Measurements from ENCODE around the gene ASCC3.
"Not testable (repeated sequence)": the region's sequence is repeated elsewhere in the genome, so short reads cannot be mapped to it uniquely, and the experiment has no call there.

Gene ASCC3

GRCh38 chr6:100880149-100880852 is 828 bp downstream of the ASCC3 start:
- DNase-seq, result no peak

GRCh38 chr6:100879317-100879716 is 1.8 kb downstream of the ASCC3 start:
- no peak for DNase-seq

- no peak for DNase-seq
Measured at GRCh38 chr6:100877851-100878250, 3.3 kb downstream of the ASCC3 start.

- no peak for DNase-seq
Measured at GRCh38 chr6:100876251-100876650, 4.9 kb downstream of the ASCC3 start.

GRCh38 chr6:100865525-100865924 is 15.6 kb downstream of the ASCC3 start:
- no peak for DNase-seq

GRCh38 chr6:100862063-100862462 is 19.1 kb downstream of the ASCC3 start:
- no peak for DNase-seq

GRCh38 chr6:100856146-100856545 is 25.0 kb downstream of the ASCC3 start:
- DNase-seq, result no peak

GRCh38 chr6:100851819-100852218 is 29.3 kb downstream of the ASCC3 start:
- DNase-seq, result no peak

GRCh38 chr6:100850174-100850573 is 31.0 kb downstream of the ASCC3 start:
- no peak for DNase-seq

- DNase-seq, result no peak
Measured at GRCh38 chr6:100846276-100846675, 34.9 kb downstream of the ASCC3 start.

GRCh38 chr6:100845676-100846075 is 35.5 kb downstream of the ASCC3 start:
- DNase-seq, result no peak

- no peak for DNase-seq
Measured at GRCh38 chr6:100839419-100839818, 41.7 kb downstream of the ASCC3 start.

GRCh38 chr6:100838011-100838410 is 43.1 kb downstream of the ASCC3 start:
- DNase-seq, result no peak

- DNase-seq, result no peak
Measured at GRCh38 chr6:100833972-100834574, 47.1 kb downstream of the ASCC3 start.

GRCh38 chr6:100829077-100829595 is 52.0 kb downstream of the ASCC3 start:
- DNase-seq, result not testable (repeated sequence)

- DNase-seq, result no peak
Measured at GRCh38 chr6:100823041-100823440, 58.1 kb downstream of the ASCC3 start.

GRCh38 chr6:100818066-100818465 is 63.1 kb downstream of the ASCC3 start:
- no peak for DNase-seq

- DNase-seq, result no peak
Measured at GRCh38 chr6:100810015-100810414, 71.1 kb downstream of the ASCC3 start.

GRCh38 chr6:100809346-100809745 is 71.8 kb downstream of the ASCC3 start:
- DNase-seq, result no peak

- DNase-seq, result no peak
Measured at GRCh38 chr6:100808638-100809275, 72.4 kb downstream of the ASCC3 start.

GRCh38 chr6:100806296-100806695 is 74.8 kb downstream of the ASCC3 start:
- DNase-seq, result no peak

- DNase-seq, result no peak
Measured at GRCh38 chr6:100803264-100804045, 77.7 kb downstream of the ASCC3 start.

GRCh38 chr6:100801036-100801435 is 80.1 kb downstream of the ASCC3 start:
- no peak for DNase-seq
